Astrocyte of the cerebellum (primary cell): ENCODE results near the gene PDE3B.
"Not testable (repeated sequence)": the region's sequence is repeated elsewhere in the genome, so short reads cannot be mapped to it uniquely, and the experiment has no call there.

Source experiments
- DNase-seq: peaks from one replicate; pipeline ENCODE4 v3.0.0-alpha.2; 2011; ENCODE audit warnings: low read depth
- H3K4me3 ChIP-seq: 2 replicates; pipeline ENCODE4 v1.5.1; 2011; ENCODE audit warnings: mild to moderate bottlenecking, low read depth, low read length, moderate library complexity
- in situ Hi-C: cut with HindIII; loops from 2 replicates; pipeline ENCODE4 v1.10.0; 2017; ENCODE audit warnings: low sequenced_read_pairs
- TF ChIP-seq, protein P1 (sequence below): IDR thresholded peaks from 2 replicates; pipeline ENCODE4 v1.5.1; 2012; ENCODE audit warnings: low read length, low read depth, moderate library complexity, mild to moderate bottlenecking; ENCODE audit errors: missing control alignments

The PDE3B gene

DNA sequence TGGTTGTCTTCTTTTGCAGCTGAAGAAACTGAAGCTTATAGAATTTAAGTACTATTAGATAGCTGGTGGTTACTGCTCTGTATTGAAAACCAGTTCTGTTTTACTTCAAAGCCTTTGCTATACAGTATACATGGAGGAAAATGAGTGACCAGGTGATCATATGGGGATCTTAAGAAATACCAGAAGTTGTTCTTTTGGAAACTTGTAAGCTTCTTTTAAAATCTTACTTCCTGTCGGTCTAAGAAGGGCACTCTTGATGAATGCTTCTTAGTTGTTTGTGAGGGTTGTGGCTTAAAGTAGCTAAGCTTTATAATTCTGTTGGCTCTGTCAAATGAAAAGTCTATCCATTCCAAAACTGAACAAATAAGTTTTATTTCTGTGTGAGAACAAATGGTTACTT is 55.2 kb downstream of the PDE3B start:
- no peak for DNase-seq
- TF ChIP-seq, protein P1, sequence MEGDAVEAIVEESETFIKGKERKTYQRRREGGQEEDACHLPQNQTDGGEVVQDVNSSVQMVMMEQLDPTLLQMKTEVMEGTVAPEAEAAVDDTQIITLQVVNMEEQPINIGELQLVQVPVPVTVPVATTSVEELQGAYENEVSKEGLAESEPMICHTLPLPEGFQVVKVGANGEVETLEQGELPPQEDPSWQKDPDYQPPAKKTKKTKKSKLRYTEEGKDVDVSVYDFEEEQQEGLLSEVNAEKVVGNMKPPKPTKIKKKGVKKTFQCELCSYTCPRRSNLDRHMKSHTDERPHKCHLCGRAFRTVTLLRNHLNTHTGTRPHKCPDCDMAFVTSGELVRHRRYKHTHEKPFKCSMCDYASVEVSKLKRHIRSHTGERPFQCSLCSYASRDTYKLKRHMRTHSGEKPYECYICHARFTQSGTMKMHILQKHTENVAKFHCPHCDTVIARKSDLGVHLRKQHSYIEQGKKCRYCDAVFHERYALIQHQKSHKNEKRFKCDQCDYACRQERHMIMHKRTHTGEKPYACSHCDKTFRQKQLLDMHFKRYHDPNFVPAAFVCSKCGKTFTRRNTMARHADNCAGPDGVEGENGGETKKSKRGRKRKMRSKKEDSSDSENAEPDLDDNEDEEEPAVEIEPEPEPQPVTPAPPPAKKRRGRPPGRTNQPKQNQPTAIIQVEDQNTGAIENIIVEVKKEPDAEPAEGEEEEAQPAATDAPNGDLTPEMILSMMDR, result no peak
- H3K4me3 ChIP-seq, result no peak overlapping the region
- in situ Hi-C loops, result no loop called here

DNA sequence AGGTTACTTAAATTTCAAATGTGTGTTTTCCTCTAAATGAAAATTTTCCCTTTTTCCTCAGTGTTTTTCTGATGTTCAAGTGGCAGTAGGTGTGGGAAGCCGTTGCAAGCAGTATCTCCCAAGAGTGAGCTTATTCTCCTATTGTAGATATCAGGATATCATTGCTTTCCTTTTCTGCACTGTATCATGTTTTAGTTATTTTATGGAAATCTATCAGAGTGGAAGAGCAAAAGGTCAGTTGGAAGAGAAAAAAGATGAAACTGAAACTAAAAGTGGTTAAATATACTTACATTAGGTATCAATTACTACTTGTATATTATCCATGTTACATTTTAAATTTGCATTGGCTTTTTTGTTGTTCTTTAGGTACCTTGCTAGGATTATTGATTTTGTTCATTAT is 57.0 kb downstream of the PDE3B start:
- TF ChIP-seq, protein P1, result no peak
- H3K4me3 ChIP-seq, result no peak overlapping the region
- in situ Hi-C loops, result no loop called here
- DNase-seq, result no peak

DNA sequence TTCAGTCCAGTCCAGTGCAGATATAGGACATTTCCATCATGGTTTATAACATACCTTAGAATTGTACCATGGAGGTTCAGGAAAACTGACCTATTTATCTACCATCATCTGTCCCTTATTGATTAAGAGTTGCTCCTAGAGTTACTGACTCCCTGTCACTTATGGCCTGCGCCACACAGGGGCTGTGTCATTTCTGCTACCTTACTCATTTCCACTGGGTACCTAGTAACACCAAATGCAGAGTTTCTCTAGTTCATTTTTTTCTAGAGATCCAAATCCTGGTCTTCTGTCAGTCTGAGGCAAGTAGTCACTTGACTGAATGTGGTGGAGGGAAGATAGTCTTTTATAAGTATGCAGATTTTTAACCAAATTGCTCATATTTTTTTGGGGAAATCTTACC is 59.2 kb downstream of the PDE3B start:
- in situ Hi-C loops, result no loop called here
- no peak overlapping the region for H3K4me3 ChIP-seq
- TF ChIP-seq, protein P1, result no peak
- no peak for DNase-seq

DNA sequence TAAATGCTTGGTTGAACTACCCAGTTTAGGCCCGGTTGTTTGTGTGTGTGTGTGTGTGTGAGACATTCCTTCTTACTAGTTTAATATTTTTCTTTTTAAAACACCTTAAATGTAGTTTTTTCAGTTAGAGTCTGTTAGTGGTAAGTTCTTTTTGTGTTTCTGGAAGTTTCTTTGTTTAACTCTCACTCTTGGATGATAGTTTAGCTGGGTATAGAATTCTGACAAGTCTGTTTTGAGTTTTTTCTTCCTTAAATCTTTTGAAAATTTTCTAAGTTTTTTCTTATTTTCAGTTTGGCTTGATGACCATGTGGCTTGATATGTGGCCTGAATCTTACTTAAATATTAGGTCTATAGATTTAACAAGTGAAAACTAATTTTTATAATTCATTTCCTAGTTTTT is 60.1 kb downstream of the PDE3B start:
- DNase-seq, result no peak
- in situ Hi-C loops, result no loop called here
- TF ChIP-seq, protein P1, result no peak
- H3K4me3 ChIP-seq, result no peak overlapping the region

DNA sequence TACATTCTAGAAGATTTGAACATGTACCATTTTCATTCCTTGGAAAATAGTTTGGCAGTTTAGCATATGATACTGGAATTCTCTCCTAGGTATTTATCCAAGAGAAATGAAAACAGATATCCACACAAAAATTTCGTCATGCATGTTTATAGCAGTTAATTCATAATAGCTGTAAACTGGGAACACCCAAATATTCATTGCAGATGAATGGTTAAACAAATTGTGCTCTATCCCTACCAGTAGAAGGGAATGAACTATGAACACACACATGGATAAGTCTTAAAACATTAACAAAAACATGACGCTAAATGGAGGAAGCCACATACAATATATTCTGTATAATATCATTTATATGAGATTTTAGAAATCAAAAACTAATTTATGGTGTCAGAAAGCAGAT is 61.5 kb downstream of the PDE3B start:
- TF ChIP-seq, protein P1, result no peak
- no peak overlapping the region for H3K4me3 ChIP-seq
- no peak for DNase-seq
- in situ Hi-C loops, result no loop called here

DNA sequence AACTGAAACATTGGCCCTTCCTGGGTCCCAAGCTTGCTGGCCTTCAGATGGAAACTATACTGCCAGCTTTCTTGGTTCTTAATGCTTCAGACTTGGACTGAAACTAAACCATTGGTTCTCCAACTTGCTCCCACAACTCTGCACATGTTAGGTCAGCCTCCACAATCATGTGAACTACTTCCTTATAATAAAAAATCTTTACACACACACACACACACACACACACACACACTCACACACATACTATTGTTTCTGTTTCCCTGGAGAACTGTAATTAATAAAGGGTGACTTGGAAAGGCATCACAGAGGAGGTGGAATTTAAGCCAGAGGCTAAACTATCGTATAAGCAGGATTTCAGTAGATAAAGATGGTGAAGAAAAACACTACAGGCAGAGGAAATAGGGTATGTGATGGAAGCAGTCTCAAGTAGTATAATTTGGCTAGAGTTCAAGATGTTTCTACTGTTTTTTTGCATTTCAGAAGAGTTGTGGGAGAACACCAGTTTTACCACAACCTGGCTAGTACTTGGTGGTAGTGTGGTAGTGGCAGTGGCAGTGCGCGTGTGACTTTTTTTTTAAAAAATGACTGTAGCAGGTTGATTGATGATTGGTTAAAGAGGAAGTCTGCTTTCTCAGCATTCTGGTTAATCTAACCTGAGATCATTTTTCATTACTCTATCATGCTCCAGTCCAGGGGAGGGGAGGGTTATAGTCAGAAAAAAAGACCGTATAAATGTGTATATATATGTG is 70.1 kb downstream of the PDE3B start:
- H3K4me3 ChIP-seq, result no peak overlapping the region
- in situ Hi-C loops, result no loop called here
- DNase-seq, result no peak
- TF ChIP-seq, protein P1, result no peak

DNA sequence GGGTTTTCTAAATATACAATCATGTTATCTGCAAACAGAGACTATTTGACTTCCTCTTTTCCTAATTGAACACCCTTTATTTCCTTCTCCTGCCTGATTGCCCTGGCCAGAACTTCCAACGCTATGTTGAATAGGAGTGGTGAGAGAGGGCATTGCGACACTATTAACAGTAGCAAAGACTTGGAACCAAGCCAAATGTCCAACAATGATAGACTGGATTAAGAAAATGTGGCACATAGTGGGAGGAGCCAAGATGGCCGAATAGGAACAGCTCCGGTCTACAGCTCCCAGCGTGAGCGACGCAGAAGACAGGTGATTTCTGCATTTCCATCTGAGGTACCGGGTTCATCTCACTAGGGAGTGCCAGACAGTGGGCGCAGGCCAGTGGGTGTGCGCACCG is 72.1 kb downstream of the PDE3B start:
- H3K4me3 ChIP-seq, in situ Hi-C loops, DNase-seq: not testable (repeated sequence)
